GM23248 (cell line): ENCODE measurements around the gene NQO1.

Experiments used
- EZH2 ChIP-seq: fragments of 200-600 bp; sonication (generic); IDR thresholded peaks from 2 replicates; pipeline ENCODE4 v1.6.1; 2018; ENCODE audit warnings: antibody characterized with exemption, mild to moderate bottlenecking; ENCODE audit not compliant: insufficient read depth, poor library complexity, severe bottlenecking
- EZH2phosphoT487 ChIP-seq: fragments of 200-600 bp; sonication (generic); IDR thresholded peaks from 2 replicates; pipeline ENCODE4 v1.6.1; 2018; ENCODE audit warnings: antibody characterized with exemption, moderate library complexity, mild to moderate bottlenecking, low read depth; ENCODE audit not compliant: insufficient read depth

GRCh38 chr16:69747115-69747514, 20.8 kb upstream of the NQO1 start:
- TF ChIP-seq EZH2 (no peak), EZH2phosphoT487 (no peak)
